ENCODE results near the gene TSSC4. TPM values are rescaled to one million over a fixed set of nuclear protein-coding genes. Genes with fewer than 3 reads are reported as not detected.

Gene TSSC4
- total RNA-seq, 1 experiment from 2014 or later: 47.1 TPM

DNA sequence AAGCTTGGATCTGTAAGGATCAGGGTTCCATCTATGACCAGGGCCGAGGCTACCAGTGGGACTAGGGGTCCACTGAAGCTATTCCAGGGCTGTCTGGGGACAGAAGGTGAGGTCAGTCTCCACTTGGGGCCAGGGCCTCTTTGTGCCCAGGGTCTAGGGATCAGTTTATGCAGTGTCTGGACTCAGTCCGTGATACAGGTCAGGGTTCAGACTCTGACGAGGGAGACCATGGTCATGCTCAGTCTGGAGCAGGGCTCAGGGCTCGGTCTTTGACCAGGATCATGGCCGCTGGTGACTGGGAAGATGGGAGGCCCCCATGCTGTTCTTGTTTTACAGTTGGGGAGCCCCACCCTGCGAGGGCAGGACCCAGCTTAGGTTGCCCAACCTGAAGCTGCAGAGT, 11.8 kb downstream of the TSSC4 start:
- TF ChIP-seq, protein P1, sequence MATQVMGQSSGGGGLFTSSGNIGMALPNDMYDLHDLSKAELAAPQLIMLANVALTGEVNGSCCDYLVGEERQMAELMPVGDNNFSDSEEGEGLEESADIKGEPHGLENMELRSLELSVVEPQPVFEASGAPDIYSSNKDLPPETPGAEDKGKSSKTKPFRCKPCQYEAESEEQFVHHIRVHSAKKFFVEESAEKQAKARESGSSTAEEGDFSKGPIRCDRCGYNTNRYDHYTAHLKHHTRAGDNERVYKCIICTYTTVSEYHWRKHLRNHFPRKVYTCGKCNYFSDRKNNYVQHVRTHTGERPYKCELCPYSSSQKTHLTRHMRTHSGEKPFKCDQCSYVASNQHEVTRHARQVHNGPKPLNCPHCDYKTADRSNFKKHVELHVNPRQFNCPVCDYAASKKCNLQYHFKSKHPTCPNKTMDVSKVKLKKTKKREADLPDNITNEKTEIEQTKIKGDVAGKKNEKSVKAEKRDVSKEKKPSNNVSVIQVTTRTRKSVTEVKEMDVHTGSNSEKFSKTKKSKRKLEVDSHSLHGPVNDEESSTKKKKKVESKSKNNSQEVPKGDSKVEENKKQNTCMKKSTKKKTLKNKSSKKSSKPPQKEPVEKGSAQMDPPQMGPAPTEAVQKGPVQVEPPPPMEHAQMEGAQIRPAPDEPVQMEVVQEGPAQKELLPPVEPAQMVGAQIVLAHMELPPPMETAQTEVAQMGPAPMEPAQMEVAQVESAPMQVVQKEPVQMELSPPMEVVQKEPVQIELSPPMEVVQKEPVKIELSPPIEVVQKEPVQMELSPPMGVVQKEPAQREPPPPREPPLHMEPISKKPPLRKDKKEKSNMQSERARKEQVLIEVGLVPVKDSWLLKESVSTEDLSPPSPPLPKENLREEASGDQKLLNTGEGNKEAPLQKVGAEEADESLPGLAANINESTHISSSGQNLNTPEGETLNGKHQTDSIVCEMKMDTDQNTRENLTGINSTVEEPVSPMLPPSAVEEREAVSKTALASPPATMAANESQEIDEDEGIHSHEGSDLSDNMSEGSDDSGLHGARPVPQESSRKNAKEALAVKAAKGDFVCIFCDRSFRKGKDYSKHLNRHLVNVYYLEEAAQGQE (IDR thresholded peaks at IDR 0.05; ENCODE audit: low read depth): no peak
- TF ChIP-seq POLR2A (IDR thresholded peaks at IDR 0.05; ENCODE audit: borderline replicate concordance, extremely low read depth, insufficient read depth, insufficient read length) (no peak), SIN3A (IDR thresholded peaks at IDR 0.05; ENCODE audit: low read depth) (no peak), CBX3 (IDR thresholded peaks at IDR 0.05; ENCODE audit: low read depth) (no peak), SP1 (IDR thresholded peaks at IDR 0.05; ENCODE audit: low read depth) (no peak), POLR2AphosphoS5 (IDR thresholded peaks at IDR 0.05; ENCODE audit: low read depth, low read length) (no peak), SRF (IDR thresholded peaks at IDR 0.05; ENCODE audit: low read depth) (no peak), CEBPB (IDR thresholded peaks at IDR 0.05; ENCODE audit: low read depth) (no peak), RAD21 (IDR thresholded peaks at IDR 0.05; ENCODE audit: low read depth) (no peak), EZH2 (IDR thresholded peaks at IDR 0.05) (no peak)
- TF ChIP-seq, protein P2, sequence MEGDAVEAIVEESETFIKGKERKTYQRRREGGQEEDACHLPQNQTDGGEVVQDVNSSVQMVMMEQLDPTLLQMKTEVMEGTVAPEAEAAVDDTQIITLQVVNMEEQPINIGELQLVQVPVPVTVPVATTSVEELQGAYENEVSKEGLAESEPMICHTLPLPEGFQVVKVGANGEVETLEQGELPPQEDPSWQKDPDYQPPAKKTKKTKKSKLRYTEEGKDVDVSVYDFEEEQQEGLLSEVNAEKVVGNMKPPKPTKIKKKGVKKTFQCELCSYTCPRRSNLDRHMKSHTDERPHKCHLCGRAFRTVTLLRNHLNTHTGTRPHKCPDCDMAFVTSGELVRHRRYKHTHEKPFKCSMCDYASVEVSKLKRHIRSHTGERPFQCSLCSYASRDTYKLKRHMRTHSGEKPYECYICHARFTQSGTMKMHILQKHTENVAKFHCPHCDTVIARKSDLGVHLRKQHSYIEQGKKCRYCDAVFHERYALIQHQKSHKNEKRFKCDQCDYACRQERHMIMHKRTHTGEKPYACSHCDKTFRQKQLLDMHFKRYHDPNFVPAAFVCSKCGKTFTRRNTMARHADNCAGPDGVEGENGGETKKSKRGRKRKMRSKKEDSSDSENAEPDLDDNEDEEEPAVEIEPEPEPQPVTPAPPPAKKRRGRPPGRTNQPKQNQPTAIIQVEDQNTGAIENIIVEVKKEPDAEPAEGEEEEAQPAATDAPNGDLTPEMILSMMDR (IDR thresholded peaks at IDR 0.05 in 2 of 3, conservative IDR thresholded peaks at IDR 0.05 in 1 of 3; ENCODE audit: borderline replicate concordance in 1 of 3, insufficient read depth in 1 of 3, low read depth in 2 of 3, low read length in 2 of 3): no peak
- TF ChIP-seq, protein P3, sequence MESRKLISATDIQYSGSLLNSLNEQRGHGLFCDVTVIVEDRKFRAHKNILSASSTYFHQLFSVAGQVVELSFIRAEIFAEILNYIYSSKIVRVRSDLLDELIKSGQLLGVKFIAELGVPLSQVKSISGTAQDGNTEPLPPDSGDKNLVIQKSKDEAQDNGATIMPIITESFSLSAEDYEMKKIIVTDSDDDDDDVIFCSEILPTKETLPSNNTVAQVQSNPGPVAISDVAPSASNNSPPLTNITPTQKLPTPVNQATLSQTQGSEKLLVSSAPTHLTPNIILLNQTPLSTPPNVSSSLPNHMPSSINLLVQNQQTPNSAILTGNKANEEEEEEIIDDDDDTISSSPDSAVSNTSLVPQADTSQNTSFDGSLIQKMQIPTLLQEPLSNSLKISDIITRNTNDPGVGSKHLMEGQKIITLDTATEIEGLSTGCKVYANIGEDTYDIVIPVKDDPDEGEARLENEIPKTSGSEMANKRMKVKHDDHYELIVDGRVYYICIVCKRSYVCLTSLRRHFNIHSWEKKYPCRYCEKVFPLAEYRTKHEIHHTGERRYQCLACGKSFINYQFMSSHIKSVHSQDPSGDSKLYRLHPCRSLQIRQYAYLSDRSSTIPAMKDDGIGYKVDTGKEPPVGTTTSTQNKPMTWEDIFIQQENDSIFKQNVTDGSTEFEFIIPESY (IDR thresholded peaks at IDR 0.05; ENCODE audit: extremely low read depth, insufficient replicate concordance, low read length): no peak
- TF ChIP-seq, protein P4, sequence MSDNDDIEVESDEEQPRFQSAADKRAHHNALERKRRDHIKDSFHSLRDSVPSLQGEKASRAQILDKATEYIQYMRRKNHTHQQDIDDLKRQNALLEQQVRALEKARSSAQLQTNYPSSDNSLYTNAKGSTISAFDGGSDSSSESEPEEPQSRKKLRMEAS (IDR thresholded peaks at IDR 0.05): no peak
- Histone ChIP-seq H2AFZ (ENCODE audit: low read depth, low read length, poor library complexity, severe bottlenecking) (no peak overlapping the region), H3K79me2 (ENCODE audit: insufficient read depth, low read length) (no peaks in the 10 kb centered on the region), H3K27me3 (ENCODE audit: insufficient read depth, low read length) (no peaks in the 10 kb centered on the region), H3K4me1 (ENCODE audit: control insufficient read depth in 1 of 2, insufficient read depth in 2 of 2, low read length in 2 of 2) (no peaks in the 10 kb centered on the region), H3K4me3 (replicated peaks in 1 of 2; ENCODE audit: low read depth in 1 of 2, low read length in 2 of 2) (no peak overlapping the region), H3K9me2 (ENCODE audit: insufficient read depth) (no peaks in the 10 kb centered on the region), H4K20me1 (ENCODE audit: insufficient read depth) (no peaks in the 10 kb centered on the region), H3K4me2 (ENCODE audit: low read length) (no peak overlapping the region), H3K36me3 (ENCODE audit: control insufficient read depth in 1 of 2, insufficient read depth in 2 of 2, low read length in 2 of 2) (no peaks in the 10 kb centered on the region), H3K9me3 (ENCODE audit: control insufficient read depth in 1 of 2, insufficient read depth in 1 of 2, low read depth in 1 of 2, low read length in 2 of 2) (no peaks in the 10 kb centered on the region), H3K9ac (ENCODE audit: low read length) (no peak overlapping the region), H3K27ac (ENCODE audit: low read depth, low read length) (no peak overlapping the region)
- ChIA-PET CTCF (no interaction called here), POLR2A (no interaction called here), RAD21 (ENCODE audit: low non-redundant PET in 1 of 2, low total read pairs in 2 of 2, uncharacterized antibody in 2 of 2, unreplicated experiment in 2 of 2) (no interaction called here)
- DNase-seq (ENCODE audit: low read depth, low spot score) (no peak), ATAC-seq (no peak)
- no TSS peak for BruUV-seq (replicated peaks)
- intact Hi-C loops (cut with micrococcal nuclease): no loop called here

Measured in HCT116 (cell line).